Stimulated activated naive CD4-positive, alpha-beta T cell treated with Interleukin-2 at 50 U/mL for 16 hours (primary cell): ENCODE measurements around the gene PCOLCE2.
"Not testable (repeated sequence)": the region's sequence is repeated elsewhere in the genome, so short reads cannot be mapped to it uniquely, and the experiment has no call there.

ENCODE experiments used
- DNase-seq: peaks from one replicate; lab custom pipeline; 2025; lab: John Stamatoyannopoulos, UW

PCOLCE2 gene

GRCh38 chr3:142898346-142899213 lies 9.7 kb upstream of the PCOLCE2 start:
- no peak for DNase-seq

- DNase-seq: no peak
Observed at GRCh38 chr3:142897807-142898206, 8.9 kb upstream of the PCOLCE2 start.

- DNase-seq: no peak
Observed at GRCh38 chr3:142896996-142897395, 8.1 kb upstream of the PCOLCE2 start.

DNA sequence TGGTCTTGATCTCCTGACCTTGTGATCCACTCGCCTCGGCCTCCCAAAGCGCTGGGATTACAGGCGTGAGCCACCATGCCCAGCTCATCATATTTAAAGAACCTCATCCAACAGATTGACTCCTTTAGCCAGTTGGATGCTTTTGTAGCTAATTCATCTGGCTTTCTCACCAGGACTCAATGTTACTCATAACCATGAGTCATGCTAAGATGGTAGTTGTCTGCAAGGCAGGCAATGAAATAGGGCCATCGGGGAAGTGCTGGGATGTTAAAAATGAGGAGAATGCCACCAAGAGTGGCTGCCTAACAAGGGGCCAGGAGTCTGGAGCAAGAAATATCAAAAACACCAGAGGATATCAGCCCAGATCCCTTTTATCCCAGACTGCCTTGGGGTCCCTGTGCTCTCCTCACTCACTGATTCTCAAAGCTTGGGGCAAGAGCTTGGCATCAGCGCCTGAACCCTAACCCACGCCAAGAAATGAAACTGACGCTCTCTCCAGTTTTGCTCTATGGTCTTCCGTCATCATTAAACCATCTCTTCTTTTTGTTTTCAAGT lies 7.4 kb upstream of the PCOLCE2 start:
- no peak for DNase-seq

GRCh38 chr3:142894493-142894892 lies 5.6 kb upstream of the PCOLCE2 start:
- no peak for DNase-seq

DNA sequence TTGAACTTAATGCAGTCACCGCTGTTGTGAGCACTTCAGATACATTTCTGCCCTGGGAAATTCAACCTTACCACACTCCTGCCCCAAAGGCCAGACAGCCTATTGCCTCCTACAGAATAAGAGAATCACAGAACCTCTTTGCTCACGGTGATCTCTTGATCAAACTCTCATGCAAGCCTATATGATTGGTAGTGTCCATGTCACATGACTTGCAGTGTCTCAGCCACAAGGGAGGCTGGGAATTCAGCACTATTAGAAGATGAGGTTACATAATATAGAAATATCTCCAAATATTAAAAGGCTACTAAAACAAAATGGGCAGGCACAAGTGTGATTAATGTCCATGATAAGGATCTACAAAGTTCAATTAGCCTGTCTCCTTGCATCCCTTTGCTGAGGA lies 3.8 kb upstream of the PCOLCE2 start:
- no peak for DNase-seq

DNA sequence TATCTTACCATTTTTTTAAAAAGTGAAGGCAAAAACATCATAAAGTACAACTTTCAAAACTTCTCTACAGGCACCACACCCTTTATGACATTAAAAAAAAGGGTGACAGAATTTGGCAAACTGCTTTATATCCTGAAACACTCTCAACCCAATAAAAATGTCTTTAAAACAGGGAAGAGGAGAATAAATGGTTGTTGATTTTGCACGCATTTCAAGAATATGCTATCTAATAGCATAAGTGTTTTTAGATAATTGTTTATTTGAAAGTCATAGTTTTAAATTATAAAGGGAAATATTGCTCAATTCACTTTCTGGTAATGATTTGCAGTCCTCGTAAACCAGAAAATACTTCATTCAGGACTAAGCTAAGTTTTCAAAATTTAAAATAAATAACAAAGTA lies 1.7 kb upstream of the PCOLCE2 start:
- DNase-seq: no peak

DNA sequence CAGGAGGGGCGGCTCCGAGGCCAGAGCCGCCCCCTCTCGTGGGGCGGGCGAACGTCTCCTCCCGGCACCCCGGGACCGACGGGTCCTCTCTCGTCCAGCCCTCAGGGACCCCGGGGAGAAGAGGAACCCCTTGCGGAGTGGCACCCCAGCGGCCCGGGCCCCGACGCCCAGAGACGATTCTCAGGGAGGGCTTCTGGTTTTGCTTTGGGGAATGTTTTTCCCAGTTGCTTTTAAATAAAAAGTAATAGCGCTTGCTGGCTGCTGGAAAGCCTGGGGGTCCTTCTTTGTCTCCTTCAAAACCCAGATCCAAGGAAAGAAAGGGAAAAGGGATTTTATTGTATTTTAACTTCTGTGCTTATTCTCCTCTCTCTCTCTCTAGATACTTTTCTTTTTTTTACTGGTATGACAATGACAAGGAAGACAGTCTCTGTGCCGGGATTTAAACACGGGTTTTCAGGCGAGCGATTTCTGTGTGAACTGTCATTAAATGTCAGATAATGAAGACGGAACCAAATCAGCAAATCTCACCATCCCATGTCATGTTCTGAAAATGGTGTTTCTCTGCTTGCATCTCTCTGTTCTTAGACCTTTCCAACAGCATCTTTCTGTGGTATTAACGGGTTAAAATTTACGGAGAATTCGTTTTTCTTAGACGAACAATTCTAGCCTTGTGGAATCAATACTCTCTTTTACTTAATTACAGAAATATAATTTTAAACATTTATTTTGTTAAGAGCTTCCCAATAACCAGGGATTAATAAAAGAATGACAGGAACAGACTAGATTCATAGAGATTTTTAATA lies 530 bp upstream of the PCOLCE2 start:
- no peak for DNase-seq

GRCh38 chr3:142888099-142888480 lies 793 bp downstream of the PCOLCE2 start:
- no peak for DNase-seq

- no peak for DNase-seq
Observed at GRCh38 chr3:142886940-142887339, 1.9 kb downstream of the PCOLCE2 start.

DNA sequence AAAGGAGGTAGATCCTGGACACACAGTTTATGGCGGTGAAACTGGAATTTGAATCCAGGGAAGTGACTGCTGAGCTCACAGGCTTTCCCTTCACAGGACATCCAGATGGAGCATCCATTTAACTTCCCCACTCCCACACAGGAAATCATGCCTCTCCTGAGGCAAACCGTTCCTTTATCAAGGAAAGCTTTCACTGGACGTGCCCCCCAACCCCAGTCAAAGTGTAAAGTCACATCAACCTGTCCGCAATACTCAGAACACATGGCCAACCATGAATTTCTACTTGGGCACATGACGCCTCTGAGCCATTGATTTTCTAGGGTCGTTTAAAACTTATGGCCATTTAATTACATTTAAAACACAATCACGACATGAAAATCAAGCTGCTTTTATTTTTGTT lies 2.9 kb downstream of the PCOLCE2 start:
- DNase-seq: no peak

GRCh38 chr3:142884531-142884930 lies 4.4 kb downstream of the PCOLCE2 start:
- no peak for DNase-seq

DNA sequence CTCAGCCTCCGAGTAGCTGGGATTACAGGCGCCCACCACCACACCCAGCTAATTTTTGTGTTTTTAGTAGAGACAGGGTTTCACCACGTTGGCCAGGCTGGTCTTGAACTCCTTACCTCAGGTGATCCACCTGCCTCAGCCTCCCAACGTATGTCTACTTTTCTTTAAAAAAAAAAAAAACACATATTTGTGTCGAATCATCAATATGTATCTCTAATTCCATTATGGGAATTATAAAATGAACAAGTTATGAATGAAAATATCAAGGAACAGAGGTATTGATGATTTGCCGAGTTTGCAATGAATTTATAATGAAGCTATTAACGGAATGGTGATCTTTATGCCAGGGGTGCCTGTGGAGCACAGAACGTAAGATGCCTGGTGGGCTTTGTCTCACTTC lies 5.3 kb downstream of the PCOLCE2 start:
- DNase-seq: not testable (repeated sequence)

DNA sequence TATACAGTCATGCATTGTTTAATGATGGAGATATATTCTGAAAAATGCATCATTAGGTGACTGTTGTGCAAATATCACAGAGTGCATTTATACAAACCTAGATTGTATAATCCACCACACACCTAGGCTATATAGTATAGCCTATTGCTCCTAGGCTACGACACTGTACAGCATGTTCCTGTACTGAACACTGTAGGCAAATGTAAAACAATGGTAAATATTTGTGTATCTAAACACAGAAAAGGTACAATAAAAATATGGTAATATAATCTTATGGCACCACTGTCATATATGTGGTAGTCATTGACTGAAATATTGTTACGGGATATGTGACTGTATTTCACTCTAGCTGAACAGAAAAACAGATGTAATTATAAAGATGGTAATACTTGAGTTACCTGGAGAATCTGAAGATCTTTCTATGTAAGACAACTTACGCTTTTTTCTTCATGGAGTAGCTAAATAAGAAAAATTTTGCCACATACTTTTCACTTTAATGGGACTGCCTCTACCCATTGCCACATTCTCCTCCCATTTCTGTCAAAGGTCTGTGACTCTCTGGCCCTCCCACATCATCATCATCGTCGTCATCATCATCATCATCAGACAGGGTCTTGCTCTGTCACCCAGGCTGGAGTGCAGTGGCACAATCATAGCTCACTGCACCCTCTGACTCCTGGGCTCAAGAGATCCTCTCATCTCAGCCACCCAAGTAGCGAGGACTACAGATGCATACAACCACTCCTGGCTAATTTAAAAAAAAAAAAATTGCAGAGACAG lies 7.2 kb downstream of the PCOLCE2 start:
- no peak for DNase-seq

GRCh38 chr3:142878649-142879300 lies 10.1 kb downstream of the PCOLCE2 start:
- DNase-seq: no peak

- no peak for DNase-seq
Observed at GRCh38 chr3:142876417-142876816, 12.5 kb downstream of the PCOLCE2 start.

GRCh38 chr3:142875583-142876207 lies 13.2 kb downstream of the PCOLCE2 start:
- no peak for DNase-seq

GRCh38 chr3:142875099-142875498 lies 13.8 kb downstream of the PCOLCE2 start:
- no peak for DNase-seq

DNA sequence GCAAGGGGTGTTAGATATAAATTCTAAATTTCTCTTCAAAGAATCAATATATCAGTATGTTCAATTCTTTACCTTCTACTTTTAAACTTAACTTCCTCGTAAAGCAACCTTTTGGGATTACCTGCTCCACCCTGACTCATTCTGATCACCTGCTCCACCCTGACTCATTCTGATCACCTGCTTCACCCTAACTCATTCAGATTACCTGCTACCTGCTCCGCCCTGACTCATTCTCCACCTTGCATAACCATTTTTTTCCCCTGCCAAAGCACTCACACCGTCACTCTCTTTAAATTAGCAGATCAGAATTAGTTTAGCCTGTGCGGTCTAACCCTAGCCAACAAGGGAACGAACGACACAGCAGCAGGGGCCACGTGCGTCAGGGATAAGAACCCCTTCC lies 20.5 kb downstream of the PCOLCE2 start:
- not testable (repeated sequence) for DNase-seq

DNA sequence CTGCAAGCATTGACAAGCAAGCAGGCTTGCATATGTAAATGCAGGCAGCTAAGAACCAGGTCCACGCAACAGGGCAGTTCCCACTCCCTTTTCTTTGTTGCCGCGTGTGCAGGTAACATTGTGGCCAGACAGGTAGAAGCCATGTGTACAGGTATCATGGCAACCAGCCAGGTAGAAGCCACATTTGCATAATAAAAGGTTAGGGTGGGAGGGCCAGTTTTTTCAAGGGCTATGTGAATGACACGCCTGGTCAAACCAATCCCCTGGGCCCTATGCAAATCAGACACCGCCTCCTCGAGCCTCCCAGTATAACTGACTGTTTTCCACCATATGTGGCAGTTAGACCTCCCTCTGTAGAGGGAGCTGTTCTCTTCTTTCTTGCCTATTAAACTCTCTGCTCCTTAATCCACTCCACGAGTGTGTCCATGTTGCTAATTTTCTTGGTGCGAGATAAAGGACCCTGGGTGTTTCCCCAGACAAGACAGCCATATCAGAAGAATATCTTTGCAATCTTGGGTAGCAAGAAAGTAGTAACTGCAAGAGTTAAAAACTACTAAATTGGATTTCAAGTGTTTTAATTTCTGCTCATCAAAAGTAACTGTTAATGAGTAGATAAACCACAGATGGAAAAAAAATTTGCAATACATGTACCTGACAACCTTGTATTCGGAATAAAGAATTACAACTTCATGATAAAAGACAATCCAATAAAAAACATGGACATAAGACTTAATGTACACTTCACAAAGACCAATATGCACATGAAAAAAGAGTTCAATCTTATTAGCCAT lies 21.8 kb downstream of the PCOLCE2 start:
- no peak for DNase-seq
